H1 (cell line): Measurements from ENCODE around the gene OR2B2. TPM values are rescaled to one million over a fixed set of nuclear protein-coding genes. Genes with fewer than 3 reads are reported as not detected.

ENCODE experiments used
- CTCF ChIA-PET: fragments of 300-600 bp; sonication (Branson Sonifier 250); formaldehyde crosslinking; loops from one replicate; lab custom pipeline; 2021; ENCODE audit not compliant: partially characterized antibody; lab: Charles Lee
- POLR2A ChIA-PET: fragments of 300-600 bp; sonication (Branson Sonifier 250); formaldehyde crosslinking; loops from one replicate; lab custom pipeline; 2021; ENCODE audit warnings: inconsistent platforms; ENCODE audit not compliant: partially characterized antibody; lab: Charles Lee
- DNase-seq, 2 experiments: peaks; one replicate each; pipeline versions ENCODE4 v3.0.0 to v3.0.0-alpha.2; 2010 to 2022; ENCODE audit warnings: low spot score in 2 of 2, low read depth in 1 of 2, mixed read lengths in 1 of 2
- FAIRE-seq: peaks from 2 replicates; lab custom pipeline; 2011; peaks lifted over from hg19 to GRCh38; lab: Jason Lieb, UNC
- H2AFZ ChIP-seq: 2 replicates; pipeline ENCODE4 v1.8.1; 2012; ENCODE audit warnings: low read length, inconsistent platforms
- H2AK5ac ChIP-seq: 2 replicates; pipeline ENCODE4 v1.6.1; 2013; ENCODE audit warnings: low read depth, low read length
- H2BK120ac ChIP-seq: replicated peaks from 2 replicates; pipeline ENCODE3; 2013; ENCODE audit warnings: low read depth, low read length, inconsistent platforms
- H2BK12ac ChIP-seq: 2 replicates; pipeline ENCODE4 v1.6.1; 2013; ENCODE audit warnings: low read depth, low read length
- H2BK15ac ChIP-seq: 2 replicates; pipeline ENCODE4 v1.6.1; 2013; ENCODE audit warnings: low read length
- H2BK20ac ChIP-seq: 2 replicates; pipeline ENCODE4 v1.6.1; 2013; ENCODE audit warnings: low read length
- H2BK5ac ChIP-seq: 2 replicates; pipeline ENCODE4 v1.6.1; 2013; ENCODE audit warnings: low read depth, low read length
- H3K14ac ChIP-seq: 2 replicates; pipeline ENCODE4 v1.6.1; 2013; ENCODE audit warnings: inconsistent platforms; ENCODE audit not compliant: insufficient read length
- H3K18ac ChIP-seq: 2 replicates; pipeline ENCODE4 v1.6.1; 2013; ENCODE audit warnings: low read length; ENCODE audit errors: extremely low read depth
- H3K23ac ChIP-seq: 2 replicates; pipeline ENCODE4 v1.6.1; 2013; ENCODE audit warnings: inconsistent platforms; ENCODE audit not compliant: insufficient read length
- H3K23me2 ChIP-seq: 2 replicates; pipeline ENCODE4 v1.6.1; 2013; ENCODE audit warnings: low read depth, low read length
- H3K27ac ChIP-seq: 2 replicates; pipeline ENCODE4 v1.6.1; 2011; ENCODE audit warnings: low read depth, low read length, inconsistent platforms
- H3K27me3 ChIP-seq, 4 experiments: replicated peaks in 1 of 4; 1 replicate in 1 of 4; 2 replicates in 3 of 4; pipeline versions ENCODE4 v1.6.1 to v1.8.1; 2011 to 2013; ENCODE audit warnings: low read length in 3 of 4, mild to moderate bottlenecking in 3 of 4, inconsistent platforms in 2 of 4, mixed read lengths in 2 of 4, moderate library complexity in 1 of 4; ENCODE audit not compliant: control insufficient read depth in 3 of 4, insufficient read depth in 3 of 4; ENCODE audit errors: extremely low read depth in 1 of 4
- H3K36me3 ChIP-seq, 4 experiments: 2 replicates each; pipeline versions ENCODE4 v1.6.1 to v1.8.1; 2011 to 2013; ENCODE audit warnings: mild to moderate bottlenecking in 4 of 4, low read length in 3 of 4, moderate library complexity in 2 of 4, control low read depth in 1 of 4, inconsistent platforms in 1 of 4; ENCODE audit not compliant: insufficient read depth in 4 of 4, control insufficient read depth in 2 of 4
- H3K4ac ChIP-seq: replicated peaks from 2 replicates; pipeline ENCODE3; 2013; ENCODE audit warnings: low read length, low read depth, mixed read lengths, inconsistent platforms; ENCODE audit not compliant: insufficient read length
- H3K4me1 ChIP-seq, 4 experiments: replicated peaks in 1 of 4; 1 replicate in 1 of 4; 2 replicates in 3 of 4; pipeline versions ENCODE4 v1.6.1 to v1.8.1; 2011 to 2013; ENCODE audit warnings: low read length in 3 of 4, inconsistent platforms in 2 of 4, mixed read lengths in 1 of 4; ENCODE audit not compliant: insufficient read depth in 4 of 4, control insufficient read depth in 3 of 4
- H3K4me2 ChIP-seq, 2 experiments: 2 replicates each; pipeline versions ENCODE4 v1.6.1 to v1.8.1; 2011 to 2013; ENCODE audit warnings: low read depth in 2 of 2, low read length in 2 of 2, control low read depth in 1 of 2, inconsistent platforms in 1 of 2, mild to moderate bottlenecking in 1 of 2; ENCODE audit not compliant: insufficient read depth in 1 of 2
- H3K4me3 ChIP-seq, 4 experiments: fragments of 200-600, 300-600 bp in 1 of 4; sonication (generic), shearing (Covaris generic), sonication (Bioruptor Twin) in 1 of 4; 2 replicates each; pipeline versions ENCODE4 v1.5.1 to v1.8.1; 2011 to 2016; ENCODE audit warnings: low read length in 4 of 4, low read depth in 3 of 4, control low read depth in 2 of 4, inconsistent platforms in 2 of 4, mild to moderate bottlenecking in 2 of 4, mixed read lengths in 1 of 4, moderate library complexity in 1 of 4; ENCODE audit not compliant: insufficient read depth in 2 of 4; ENCODE audit errors: extremely low read depth in 1 of 4
- H3K56ac ChIP-seq: replicated peaks from 2 replicates; pipeline ENCODE3; 2013; ENCODE audit warnings: low read depth, mild to moderate bottlenecking, mixed read lengths, low read length, inconsistent platforms; ENCODE audit not compliant: insufficient read length
- H3K79me1 ChIP-seq: 2 replicates; pipeline ENCODE4 v1.6.1; 2013; ENCODE audit warnings: low read depth, low read length, control low read depth
- H3K79me2 ChIP-seq, 2 experiments: 2 replicates each; pipeline versions ENCODE4 v1.6.1 to v1.8.1; 2012 to 2013; ENCODE audit warnings: low read length in 2 of 2, mild to moderate bottlenecking in 2 of 2, inconsistent platforms in 1 of 2; ENCODE audit not compliant: insufficient read depth in 2 of 2, control insufficient read depth in 1 of 2
- H3K9ac ChIP-seq, 4 experiments: replicated peaks in 1 of 4; 1 replicate in 1 of 4; 2 replicates in 3 of 4; pipeline versions ENCODE4 v1.6.1 to v1.8.1; 2011 to 2013; ENCODE audit warnings: low read depth in 3 of 4, low read length in 3 of 4, control low read depth in 2 of 4, mild to moderate bottlenecking in 2 of 4, moderate library complexity in 2 of 4, inconsistent platforms in 1 of 4; ENCODE audit errors: extremely low read depth in 1 of 4
- H3K9me3 ChIP-seq, 2 experiments: 2 replicates each; pipeline versions ENCODE4 v1.6.1 to v1.8.1; 2012 to 2013; ENCODE audit warnings: mild to moderate bottlenecking in 2 of 2, moderate library complexity in 2 of 2, control low read depth in 1 of 2, inconsistent platforms in 1 of 2, low read depth in 1 of 2, low read length in 1 of 2, mixed read lengths in 1 of 2; ENCODE audit not compliant: insufficient read depth in 2 of 2
- H4K20me1 ChIP-seq, 2 experiments: replicated peaks in 1 of 2; 2 replicates each; pipeline versions ENCODE3 to v1.8.1; 2011 to 2013; ENCODE audit warnings: inconsistent platforms in 2 of 2, low read length in 2 of 2, mild to moderate bottlenecking in 1 of 2; ENCODE audit not compliant: insufficient read depth in 2 of 2, control insufficient read depth in 1 of 2
- H4K5ac ChIP-seq: 2 replicates; pipeline ENCODE4 v1.6.1; 2013; ENCODE audit warnings: low read length, low read depth, mixed read lengths, inconsistent platforms; ENCODE audit not compliant: insufficient read length
- H4K8ac ChIP-seq: 2 replicates; pipeline ENCODE4 v1.8.0; 2013; ENCODE audit warnings: mild to moderate bottlenecking, moderate library complexity, low read length, inconsistent platforms; ENCODE audit not compliant: insufficient read depth; ENCODE audit errors: extremely low read depth
- H4K91ac ChIP-seq: replicated peaks from 2 replicates; pipeline ENCODE3; 2013; ENCODE audit warnings: low read length, mixed read lengths, inconsistent platforms; ENCODE audit not compliant: insufficient read length
- CTCF ChIP-seq, 3 experiments: IDR thresholded peaks; 1 replicate in 2 of 3; 2 replicates in 1 of 3; pipeline versions ENCODE4 v1.5.1 to v1.6.1; 2011; ENCODE audit warnings: low read length in 3 of 3, mild to moderate bottlenecking in 3 of 3, inconsistent platforms in 2 of 3, low read depth in 1 of 3, moderate library complexity in 1 of 3; ENCODE audit not compliant: insufficient read depth in 1 of 3; ENCODE audit errors: control extremely low read depth in 1 of 3
- EGR1 ChIP-seq: IDR thresholded peaks from 2 replicates; pipeline ENCODE4 v1.6.1; 2011; ENCODE audit warnings: low read depth, low read length, borderline replicate concordance
- GTF2F1 ChIP-seq: IDR thresholded peaks from 2 replicates; pipeline ENCODE4 v1.6.1; 2012; ENCODE audit warnings: low read depth, low read length, improper control_type of control experiment, borderline replicate concordance
- PHF8 ChIP-seq: fragments of 200-600 bp; sonication (generic); conservative IDR thresholded peaks from 2 replicates; pipeline ENCODE4 v1.7.1; 2012; ENCODE audit warnings: low read depth, mild to moderate bottlenecking, inconsistent platforms, low read length, moderate library complexity
- POLR2AphosphoS5 ChIP-seq: IDR thresholded peaks from 2 replicates; pipeline ENCODE4 v1.6.1; 2011; ENCODE audit warnings: low read depth, low read length
- TBP ChIP-seq: IDR thresholded peaks from 2 replicates; pipeline ENCODE4 v1.6.1; 2011; ENCODE audit warnings: low read depth, low read length, improper control_type of control experiment
- WGBS, 2 experiments: shearing (Covaris generic) in 1 of 2; methylation state at CpG; one replicate each; pipeline versions ENCODE4 v1.1.6 to v1.1.7; 2013 to 2015; ENCODE audit warnings: low lambda C conversion rate in 2 of 2, mixed read lengths in 2 of 2, inconsistent platforms in 1 of 2, low coverage in 1 of 2, missing lambda C conversion rate in 1 of 2; ENCODE audit not compliant: insufficient replicate concordance in 2 of 2, insufficient coverage in 1 of 2, insufficient read length in 1 of 2; ENCODE audit errors: extremely low coverage in 1 of 2, missing lambda C conversion rate in 1 of 2; 5-methylcytosine and 5-hydroxymethylcytosine counted together
- polyA plus RNA-seq, 7 experiments: library from polyadenylated mRNA; depleted of rRNA in 3 of 7; stranded (reverse) in 5 of 7; unstranded in 2 of 7; fragments of >200 nt in 5 of 7; fragments of 200-250 nt in 2 of 7; gene quantifications; 1 replicate in 5 of 7; 2 replicates in 1 of 7; 4 replicates in 1 of 7; pipeline versions ENCODE4 v1.2.1 to v1.2.3, GENCODE V29; 2011 to 2013; ENCODE audit warnings: missing spikeins in 2 of 7, mixed read lengths in 2 of 7
- total RNA-seq: library from RNA; stranded (reverse); fragmentation: NEBNext Ultra II Directional; extraction: Animal tissue kit (Norgen Biotek cat#: 25700); gene quantifications from 2 replicates; pipeline ENCODE4 v1.2.1, GENCODE V29; 2021

The OR2B2 gene
- total and polyA plus RNA-seq, 2 of the 8 experiments (the other 6 are each of a cell fraction or from before 2014, with no cell fraction given), result not detected

GRCh38 chr6:27879837-27880236 lies 32.4 kb downstream of the OR2B2 start:
- H3K9me3 ChIP-seq, result no peaks in the 10 kb centered on the region
- H3K14ac ChIP-seq, result no peak overlapping the region
- H2AFZ ChIP-seq, result no peak overlapping the region
- no peak overlapping the region for H3K4me2 ChIP-seq
- H3K18ac ChIP-seq, result no peak overlapping the region
- no peak overlapping the region for H3K27ac ChIP-seq
- peak overlapping the region; percentile 72 for H2BK120ac ChIP-seq
- H3K23ac ChIP-seq, result no peak overlapping the region
- H3K4ac ChIP-seq, result no peak overlapping the region
- H3K27me3 ChIP-seq, result no peaks in the 10 kb centered on the region
- no peaks in the 10 kb centered on the region for H3K36me3 ChIP-seq
- WGBS, 2 experiments, result 92% methylated on average over 5 of the region's 5 CpGs; no CpG with 5 or more reads in 1 of the 2 experiments
- ChIA-PET CTCF (no interaction called here), POLR2A (interaction anchor here (0.8 to 40.3 kb wide), 8 partner anchors 4 to 1848 kb away, joined by 4 to 3039 read pairs (median 10); a partner anchor contains a TSS)
- H3K4me1 ChIP-seq, result peaks cover 0 to 8% (median 2%) of the 10 kb centered on the region in 4 experiments; a peak in 1 of 7 replicates
- 0 out of 2 replicates have a peak overlapping the region, but pooled peaks have one; percentile 52 for H2BK5ac ChIP-seq
- peaks cover 2% of the 10 kb centered on the region; the same call in 1 of the 2 replicates for H3K23me2 ChIP-seq
- no peak overlapping the region; the same call in 1 of the 2 replicates for H2BK15ac ChIP-seq
- no peak overlapping the region for H3K4me3 ChIP-seq
- H2BK12ac ChIP-seq, result peak overlapping the region; percentile 92; the same call in 1 of the 2 replicates
- FAIRE-seq (no peak), DNase-seq (peak in 1 of 2 experiments; percentile 28)
- H4K20me1 ChIP-seq, result no peaks in the 10 kb centered on the region
- no peak overlapping the region for H4K91ac ChIP-seq
- no peak overlapping the region for H3K56ac ChIP-seq
- no peak overlapping the region for H4K8ac ChIP-seq
- H4K5ac ChIP-seq, result no peak overlapping the region
- 0 out of 2 replicates have a peak overlapping the region, but pooled peaks have one; percentile 80 for H2BK20ac ChIP-seq
- H3K9ac ChIP-seq, result no peak overlapping the region; a peak in 1 of 7 replicates
- H2AK5ac ChIP-seq, result peak overlapping the region; percentile 98; the same call in 1 of the 2 replicates
- H3K79me1 ChIP-seq, result no peaks in the 10 kb centered on the region
- no peaks in the 10 kb centered on the region for H3K79me2 ChIP-seq
- no peak for TF ChIP-seq CTCF (IDR thresholded peaks at IDR 0.05; ENCODE audit: control extremely low read depth in 1 of 3, insufficient read depth in 1 of 3, low read depth in 1 of 3, low read length in 3 of 3)
- TF ChIP-seq EGR1, result no peak
- no peak for TF ChIP-seq GTF2F1
- no peak for TF ChIP-seq TBP
- no peak for TF ChIP-seq POLR2AphosphoS5
- TF ChIP-seq PHF8, result no peak
